ENCODE measurements around the gene CTIF. TPM values are rescaled to one million over a fixed set of nuclear protein-coding genes. Genes with fewer than 3 reads are reported as not detected.

The CTIF gene
- total and polyA plus RNA-seq, 2 experiments from 2014 or later = 22.1 to 27.9 TPM

DNA sequence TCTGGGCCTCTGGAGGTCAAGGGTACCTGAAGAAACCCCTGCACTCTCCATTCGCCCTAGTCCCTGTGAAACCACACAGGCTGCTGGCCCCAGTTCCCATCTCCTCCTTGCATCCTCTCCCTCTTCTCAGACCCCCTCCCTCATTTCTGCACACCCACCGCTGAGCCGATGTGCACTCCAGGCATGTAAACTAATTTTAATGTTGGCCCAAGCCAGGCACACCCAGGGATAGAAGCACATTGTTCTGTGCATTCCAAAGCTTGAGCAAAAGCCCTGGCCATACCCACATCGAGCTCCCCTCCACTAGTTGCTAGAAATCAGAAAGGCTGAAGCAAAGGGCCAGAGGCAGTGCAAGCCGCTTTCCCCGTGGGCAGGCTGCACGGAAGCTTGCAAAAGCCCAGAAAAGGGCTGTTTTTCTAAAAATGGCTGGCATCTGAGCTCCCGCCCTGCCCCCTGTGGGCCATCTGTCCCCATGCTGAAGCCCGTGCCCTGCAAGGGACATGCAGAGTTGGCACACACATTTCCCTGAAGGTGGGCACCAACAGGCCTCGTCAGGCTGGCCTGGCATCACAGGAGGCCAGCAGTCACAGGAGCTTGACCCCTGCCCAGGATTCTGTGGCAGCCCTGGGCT lies 230.3 kb downstream of the CTIF start:
- Histone ChIP-seq H3K4me3 (no peak overlapping the region), H3K27me3 (no peaks in the 10 kb centered on the region), H3K4me1 (ENCODE audit: insufficient read depth) (peaks cover 15% of the 10 kb centered on the region), H3K79me2 (peaks cover 7% of the 10 kb centered on the region), H2AFZ (no peak overlapping the region), H4K20me1 (ENCODE audit: insufficient read depth, poor library complexity, severe bottlenecking) (no peaks in the 10 kb centered on the region), H3K9me3 (ENCODE audit: low read depth) (no peaks in the 10 kb centered on the region), H3K4me2 (no peak overlapping the region), H3K27ac (no peak overlapping the region), H3K9me2 (replicated peaks; ENCODE audit: insufficient read depth) (no peaks in the 10 kb centered on the region), H3K36me3 (replicated peaks; ENCODE audit: insufficient read depth, low read depth) (no peaks in the 10 kb centered on the region)
- no peak for DNase-seq (ENCODE audit: low spot score)
- TF ChIP-seq EZH2 (IDR thresholded peaks at IDR 0.05; ENCODE audit: borderline replicate concordance) (no peak), EZH2phosphoT487 (IDR thresholded peaks at IDR 0.05; ENCODE audit: low read depth, severe bottlenecking, unreplicated experiment) (no peak)
- TF ChIP-seq, protein P1, sequence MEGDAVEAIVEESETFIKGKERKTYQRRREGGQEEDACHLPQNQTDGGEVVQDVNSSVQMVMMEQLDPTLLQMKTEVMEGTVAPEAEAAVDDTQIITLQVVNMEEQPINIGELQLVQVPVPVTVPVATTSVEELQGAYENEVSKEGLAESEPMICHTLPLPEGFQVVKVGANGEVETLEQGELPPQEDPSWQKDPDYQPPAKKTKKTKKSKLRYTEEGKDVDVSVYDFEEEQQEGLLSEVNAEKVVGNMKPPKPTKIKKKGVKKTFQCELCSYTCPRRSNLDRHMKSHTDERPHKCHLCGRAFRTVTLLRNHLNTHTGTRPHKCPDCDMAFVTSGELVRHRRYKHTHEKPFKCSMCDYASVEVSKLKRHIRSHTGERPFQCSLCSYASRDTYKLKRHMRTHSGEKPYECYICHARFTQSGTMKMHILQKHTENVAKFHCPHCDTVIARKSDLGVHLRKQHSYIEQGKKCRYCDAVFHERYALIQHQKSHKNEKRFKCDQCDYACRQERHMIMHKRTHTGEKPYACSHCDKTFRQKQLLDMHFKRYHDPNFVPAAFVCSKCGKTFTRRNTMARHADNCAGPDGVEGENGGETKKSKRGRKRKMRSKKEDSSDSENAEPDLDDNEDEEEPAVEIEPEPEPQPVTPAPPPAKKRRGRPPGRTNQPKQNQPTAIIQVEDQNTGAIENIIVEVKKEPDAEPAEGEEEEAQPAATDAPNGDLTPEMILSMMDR (IDR thresholded peaks at IDR 0.05; ENCODE audit: poor library complexity) = no peak
- WGBS (ENCODE audit: low lambda C conversion rate, missing lambda C conversion rate) = 87% methylated on average over 10 of the region's 10 CpGs

DNA sequence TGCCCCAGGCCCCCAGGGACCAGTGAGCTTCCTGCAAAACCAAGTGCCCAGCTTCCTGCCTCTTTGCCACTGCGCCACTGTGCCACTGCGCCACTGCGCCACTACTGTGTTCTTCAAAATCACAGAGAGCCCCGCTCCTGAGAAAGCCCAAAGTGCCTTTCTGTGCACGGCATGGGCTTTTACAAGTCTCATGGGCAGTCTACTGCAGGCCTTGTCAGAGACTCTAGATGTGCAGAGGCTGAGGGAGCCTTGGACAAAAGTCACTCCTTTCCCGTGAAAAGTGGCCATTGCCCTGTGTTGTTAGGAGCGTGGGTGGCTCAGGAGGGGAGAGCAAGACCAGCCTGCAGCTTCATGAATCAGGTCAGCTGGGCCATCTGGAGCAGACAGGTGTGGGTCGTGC lies 231.4 kb downstream of the CTIF start:
- TF ChIP-seq EZH2phosphoT487 (IDR thresholded peaks at IDR 0.05; ENCODE audit: low read depth, severe bottlenecking, unreplicated experiment) = no peak
- TF ChIP-seq, protein P1 (IDR thresholded peaks at IDR 0.05; ENCODE audit: poor library complexity) = no peak
- TF ChIP-seq EZH2 (IDR thresholded peaks at IDR 0.05; ENCODE audit: borderline replicate concordance) = no peak
- no peaks in the 10 kb centered on the region for H3K36me3 ChIP-seq (replicated peaks; ENCODE audit: insufficient read depth, low read depth)
- WGBS (ENCODE audit: low lambda C conversion rate, missing lambda C conversion rate) = 95% methylated on average over 8 of the region's 8 CpGs
- no peak for DNase-seq (ENCODE audit: low spot score)
- H3K27ac ChIP-seq = no peak overlapping the region
- no peaks in the 10 kb centered on the region for H4K20me1 ChIP-seq (ENCODE audit: insufficient read depth, poor library complexity, severe bottlenecking)
- H3K27me3 ChIP-seq = no peaks in the 10 kb centered on the region
- no peaks in the 10 kb centered on the region for H3K9me2 ChIP-seq (replicated peaks; ENCODE audit: insufficient read depth)
- H2AFZ ChIP-seq = no peak overlapping the region
- no peaks in the 10 kb centered on the region for H3K9me3 ChIP-seq (ENCODE audit: low read depth)
- H3K79me2 ChIP-seq = peaks cover 7% of the 10 kb centered on the region
- H3K4me3 ChIP-seq = no peak overlapping the region
- no peak overlapping the region for H3K4me2 ChIP-seq
- peaks cover 15% of the 10 kb centered on the region for H3K4me1 ChIP-seq (ENCODE audit: insufficient read depth)

DNA sequence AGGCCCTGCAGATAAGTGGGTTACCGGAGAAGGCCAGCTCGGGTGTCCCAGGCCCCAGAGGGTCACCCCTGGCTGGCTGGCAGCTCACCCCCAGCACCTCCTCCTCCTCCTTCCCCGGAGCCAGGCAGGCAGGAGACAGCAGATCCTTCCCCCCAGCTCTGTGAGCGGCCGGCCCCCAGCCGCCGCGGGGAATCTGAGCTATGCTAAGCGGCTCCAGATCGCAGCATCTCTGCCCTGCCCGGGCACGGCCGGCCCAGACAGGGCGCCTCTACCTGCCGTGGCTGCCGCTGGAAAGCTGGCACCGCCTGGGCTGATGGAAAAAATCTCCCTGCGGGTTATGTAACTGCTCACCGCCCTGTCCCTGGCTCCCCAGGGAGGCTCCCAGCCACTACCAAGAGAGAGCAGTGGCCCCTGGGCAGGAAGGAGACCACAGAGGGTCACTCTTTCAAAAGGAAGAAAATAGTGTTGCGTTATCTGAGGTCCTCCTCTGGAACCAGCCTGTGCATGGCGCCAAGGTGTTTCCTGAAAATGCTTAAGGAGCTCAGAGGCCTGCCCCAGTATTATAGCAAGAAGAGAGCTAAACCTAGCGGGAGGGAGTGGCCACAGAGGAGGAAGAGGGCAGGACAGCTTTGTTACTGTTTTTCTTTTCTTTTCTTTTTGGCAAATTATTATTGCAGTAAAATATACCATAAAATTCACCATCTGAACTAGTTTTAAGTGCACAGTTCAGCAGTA lies 233.0 kb downstream of the CTIF start:
- TF ChIP-seq EZH2phosphoT487 (IDR thresholded peaks at IDR 0.05; ENCODE audit: low read depth, severe bottlenecking, unreplicated experiment) = no peak
- TF ChIP-seq EZH2 (IDR thresholded peaks at IDR 0.05; ENCODE audit: borderline replicate concordance) = no peak
- Histone ChIP-seq H3K4me2 (no peak overlapping the region), H3K36me3 (replicated peaks; ENCODE audit: insufficient read depth, low read depth) (no peaks in the 10 kb centered on the region)

DNA sequence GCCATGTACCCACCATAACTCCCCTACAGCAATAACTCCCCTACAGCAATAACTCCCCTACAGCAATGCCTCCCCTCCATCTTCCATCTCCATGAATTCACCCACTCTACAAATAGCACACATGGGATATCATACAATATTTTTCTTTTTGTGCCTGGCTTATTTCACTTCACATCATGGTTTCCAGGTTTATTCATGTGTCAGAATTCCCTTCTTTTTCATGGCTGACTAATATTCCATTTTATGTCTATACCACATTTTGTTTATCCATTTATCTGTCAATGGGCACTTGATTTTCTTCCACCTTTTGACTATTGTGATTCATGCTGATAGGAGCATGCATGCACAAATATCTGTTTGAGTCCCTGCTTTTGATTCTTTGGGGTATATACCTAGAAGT lies 233.6 kb downstream of the CTIF start:
- H3K27ac ChIP-seq = no peak overlapping the region
- H3K9me2 ChIP-seq (replicated peaks; ENCODE audit: insufficient read depth) = no peaks in the 10 kb centered on the region
- no peaks in the 10 kb centered on the region for H4K20me1 ChIP-seq (ENCODE audit: insufficient read depth, poor library complexity, severe bottlenecking)

More for the DNA sequence above, 233.0 kb downstream of the CTIF start:
- 67% methylated on average over 20 of the region's 22 CpGs for WGBS (ENCODE audit: low lambda C conversion rate, missing lambda C conversion rate)
- Histone ChIP-seq H4K20me1 (ENCODE audit: insufficient read depth, poor library complexity, severe bottlenecking) (no peaks in the 10 kb centered on the region), H3K9me3 (ENCODE audit: low read depth) (no peaks in the 10 kb centered on the region), H2AFZ (no peak overlapping the region), H3K9me2 (replicated peaks; ENCODE audit: insufficient read depth) (no peaks in the 10 kb centered on the region), H3K4me3 (no peak overlapping the region), H3K27ac (no peak overlapping the region), H3K79me2 (peaks cover 7% of the 10 kb centered on the region), H3K27me3 (no peaks in the 10 kb centered on the region), H3K4me1 (ENCODE audit: insufficient read depth) (peaks cover 16% of the 10 kb centered on the region)
- DNase-seq (ENCODE audit: low spot score) = no peak

More for the DNA sequence above, 233.6 kb downstream of the CTIF start:
- Histone ChIP-seq H3K4me3 (no peak overlapping the region), H3K9me3 (ENCODE audit: low read depth) (no peaks in the 10 kb centered on the region), H2AFZ (no peak overlapping the region), H3K36me3 (replicated peaks; ENCODE audit: insufficient read depth, low read depth) (no peaks in the 10 kb centered on the region), H3K79me2 (peaks cover 7% of the 10 kb centered on the region), H3K27me3 (no peaks in the 10 kb centered on the region), H3K4me2 (no peak overlapping the region), H3K4me1 (ENCODE audit: insufficient read depth) (peaks cover 18% of the 10 kb centered on the region)
- no peak for TF ChIP-seq EZH2phosphoT487 (IDR thresholded peaks at IDR 0.05; ENCODE audit: low read depth, severe bottlenecking, unreplicated experiment)
- TF ChIP-seq EZH2 (IDR thresholded peaks at IDR 0.05; ENCODE audit: borderline replicate concordance) = no peak
- TF ChIP-seq, protein P1 (IDR thresholded peaks at IDR 0.05; ENCODE audit: poor library complexity) = no peak
- DNase-seq (ENCODE audit: low spot score) = no peak

Data from hepatocyte (in vitro differentiated cells).